H7 (cell line): ENCODE measurements around the gene ASAH2B. TPM values are rescaled to one million over a fixed set of nuclear protein-coding genes. Genes with fewer than 3 reads are reported as not detected.
"Not testable (repeated sequence)": the region's sequence is repeated elsewhere in the genome, so short reads cannot be mapped to it uniquely, and the experiment has no call there.

Source experiments
- DNase-seq: peaks from one replicate; pipeline ENCODE4 v3.0.0; 2012
- H3K27me3 ChIP-seq: 2 replicates; pipeline ENCODE4 v1.6.0; 2011; ENCODE audit warnings: mild to moderate bottlenecking, low read length; ENCODE audit not compliant: control insufficient read depth, insufficient read depth
- H3K36me3 ChIP-seq: replicated peaks from 2 replicates; pipeline ENCODE4 v1.5.1; 2011; ENCODE audit warnings: low read length; ENCODE audit not compliant: control insufficient read depth, insufficient read depth
- H3K4me3 ChIP-seq: 2 replicates; pipeline ENCODE4 v1.5.1; 2011; ENCODE audit warnings: low read depth, mild to moderate bottlenecking, control low read depth, low read length, moderate library complexity; ENCODE audit not compliant: insufficient read depth
- total RNA-seq: library from RNA; depleted of rRNA; stranded (reverse); fragments of >200 nt; shearing (Covaris generic); gene quantifications from 2 replicates; pipeline ENCODE4 v1.2.3, GENCODE V29; 2014; rRNA removed

ASAH2B gene
- total RNA-seq, 1 experiment from 2014 or later = 4.1 TPM

DNA sequence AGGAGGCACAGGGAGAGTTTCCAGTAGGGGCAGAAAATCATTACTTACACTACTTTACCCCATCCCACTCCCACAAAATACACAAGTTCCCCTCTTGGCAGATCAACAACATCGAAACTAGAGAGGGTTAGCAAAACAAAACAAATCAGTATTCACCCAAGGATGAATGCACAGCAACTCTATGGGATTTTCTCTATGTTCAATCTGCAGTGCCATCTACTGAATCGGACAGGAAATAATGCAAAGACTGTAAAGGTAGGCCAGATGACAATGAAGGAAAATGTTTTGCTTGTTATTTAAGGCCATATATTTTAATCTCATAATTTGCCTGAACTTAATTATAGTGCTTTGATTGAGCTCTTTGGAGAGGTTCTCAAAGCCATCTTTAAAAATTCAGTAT lies 35.1 kb downstream of the ASAH2B start:
- not testable (repeated sequence) for H3K36me3 ChIP-seq, H3K27me3 ChIP-seq, DNase-seq, H3K4me3 ChIP-seq

DNA sequence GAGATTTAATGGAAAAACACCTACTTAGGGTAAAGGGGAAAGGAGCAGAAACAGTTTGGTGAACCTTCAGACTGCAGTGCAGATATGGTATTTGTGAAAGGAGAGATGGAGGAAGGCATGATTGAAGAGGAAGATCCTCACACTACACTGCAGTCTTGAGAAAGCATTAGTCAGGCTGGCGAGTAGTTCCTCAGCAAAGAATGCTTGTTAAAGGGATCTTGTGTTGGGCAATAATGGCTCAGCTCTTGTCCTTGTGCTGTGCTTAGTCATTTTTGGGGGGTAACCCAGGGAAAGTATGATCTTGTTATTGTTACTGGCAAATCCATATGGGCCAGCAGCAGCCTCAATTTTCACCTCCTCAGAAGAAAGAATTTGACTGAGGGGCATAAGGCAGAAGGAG lies 40.3 kb downstream of the ASAH2B start:
- H3K36me3 ChIP-seq, H3K27me3 ChIP-seq, DNase-seq, H3K4me3 ChIP-seq: not testable (repeated sequence)

DNA sequence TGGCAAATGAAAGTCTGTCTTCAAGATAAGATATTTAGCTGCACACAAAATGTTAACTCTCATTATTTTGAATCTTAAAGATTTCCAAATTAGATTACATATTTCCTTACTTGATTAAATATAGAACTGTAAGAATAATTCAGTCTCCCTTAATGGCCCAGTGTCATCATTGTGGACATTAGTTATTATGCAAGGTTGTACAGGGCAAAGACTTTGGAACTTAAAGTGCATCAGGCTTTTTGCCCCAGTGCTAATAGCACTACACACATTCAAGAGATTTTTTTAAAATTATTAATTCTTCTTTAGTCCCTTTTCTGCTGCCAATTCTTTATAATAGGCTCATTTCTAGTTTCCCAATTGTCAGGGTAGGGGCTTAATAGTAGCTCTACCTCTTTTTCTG lies 42.3 kb downstream of the ASAH2B start:
- not testable (repeated sequence) for H3K4me3 ChIP-seq, DNase-seq, H3K36me3 ChIP-seq, H3K27me3 ChIP-seq

DNA sequence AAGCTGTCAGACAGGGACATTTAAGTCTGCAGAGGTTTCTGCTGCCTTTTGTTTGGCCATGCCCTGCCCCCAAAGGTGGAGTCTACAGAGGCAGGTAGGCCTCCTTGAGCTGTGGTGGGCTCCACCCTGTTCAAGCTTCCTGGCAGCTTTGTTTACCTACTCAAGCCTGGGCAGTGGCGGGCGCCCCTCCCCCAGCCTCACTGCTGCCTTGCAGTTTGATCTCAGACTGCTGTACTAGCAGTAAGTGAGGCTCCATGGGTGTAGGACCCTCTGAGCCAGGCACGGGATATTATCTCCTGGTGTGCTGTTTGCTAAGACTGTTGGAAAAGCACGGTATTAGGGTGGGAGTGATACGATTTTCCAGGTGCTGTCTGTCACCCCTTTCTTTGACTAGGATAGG lies 48.2 kb downstream of the ASAH2B start:
- not testable (repeated sequence) for DNase-seq, H3K27me3 ChIP-seq, H3K4me3 ChIP-seq, H3K36me3 ChIP-seq

DNA sequence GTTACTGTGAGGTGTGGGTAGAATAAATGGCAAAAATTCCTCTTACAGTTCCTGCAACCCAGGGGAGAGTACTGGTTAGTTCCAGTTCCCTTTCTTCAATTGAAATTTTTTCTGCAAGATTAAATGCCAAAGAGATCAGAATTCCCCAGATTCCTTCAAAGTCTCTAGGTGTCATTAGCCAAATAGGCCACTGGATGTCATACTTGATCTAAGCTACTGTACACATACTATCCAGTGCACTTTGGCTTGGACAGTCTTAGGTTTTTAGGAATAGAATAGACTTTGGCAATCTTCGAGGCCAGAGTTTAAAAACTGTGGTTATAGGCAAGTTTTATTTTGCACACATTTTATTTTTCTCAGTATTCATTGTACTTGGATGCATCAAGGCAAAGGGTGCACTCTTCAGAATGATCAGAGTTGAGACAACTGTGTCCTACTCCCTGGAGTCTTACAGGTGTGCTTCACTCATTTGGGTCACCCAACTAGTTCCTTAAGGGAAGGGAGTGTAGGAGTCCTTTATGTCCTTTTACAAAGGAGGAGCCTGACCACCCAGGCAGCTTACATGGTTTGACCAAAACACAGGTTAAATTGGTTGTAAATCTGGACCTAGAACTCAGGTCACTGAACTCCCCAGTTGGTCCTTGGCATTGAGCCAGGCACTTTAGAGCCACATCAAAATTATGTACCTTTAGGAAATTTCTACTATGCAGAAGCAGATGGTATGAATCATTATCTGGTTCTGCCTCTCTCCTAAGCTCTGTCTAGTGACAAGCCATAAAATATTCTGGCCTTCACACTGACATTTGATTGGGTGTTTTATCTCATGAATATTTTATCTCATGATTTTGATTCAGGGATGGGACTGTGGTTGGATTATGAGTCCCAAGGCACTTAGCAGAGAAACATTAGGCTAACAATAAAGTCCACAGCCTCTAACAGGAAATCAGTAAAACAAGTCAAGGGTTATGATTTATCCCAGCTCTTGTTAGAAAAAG lies 49.5 kb downstream of the ASAH2B start:
- no peaks in the 10 kb centered on the region for H3K36me3 ChIP-seq
- peak; percentile 32 for DNase-seq
- H3K27me3 ChIP-seq = no peaks in the 10 kb centered on the region
- H3K4me3 ChIP-seq = no peak overlapping the region

DNA sequence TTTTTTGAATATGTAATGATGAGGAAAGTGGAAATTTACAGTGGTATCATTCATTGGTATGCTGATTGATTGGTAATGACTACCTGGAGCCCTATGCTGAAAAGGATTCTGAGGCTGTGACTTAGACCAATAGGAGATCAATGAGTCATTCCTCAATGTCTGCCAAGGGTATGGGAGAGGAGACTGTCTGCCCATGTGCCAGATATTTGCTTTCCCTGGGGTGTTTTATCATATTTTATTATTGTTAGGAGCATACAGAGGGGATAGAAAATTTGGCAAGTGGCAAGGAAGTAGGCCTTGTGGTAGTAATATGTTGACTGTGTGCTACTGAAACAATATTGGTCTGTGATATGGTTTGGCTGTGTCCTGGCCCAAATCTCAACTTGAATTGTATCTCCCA lies 54.8 kb downstream of the ASAH2B start:
- H3K4me3 ChIP-seq = no peak overlapping the region

DNA sequence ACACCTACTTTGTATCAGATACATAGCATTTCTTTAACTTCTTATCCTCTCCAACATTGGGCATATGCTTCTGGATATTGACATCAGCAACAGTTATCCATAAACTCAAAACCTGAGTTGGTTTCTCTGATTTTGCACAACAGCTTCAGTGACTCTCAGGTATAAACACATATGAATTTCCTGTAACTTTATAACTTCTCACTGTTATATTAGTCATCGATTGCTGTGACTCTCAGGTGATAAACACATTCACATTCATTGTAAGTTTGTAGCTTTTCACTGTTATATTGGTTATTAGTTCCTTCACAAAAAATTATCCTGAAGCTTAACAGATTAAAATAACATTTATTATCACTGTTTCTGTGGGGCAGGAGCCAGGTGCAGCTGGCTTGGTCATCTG lies 57.0 kb downstream of the ASAH2B start:
- H3K4me3 ChIP-seq = no peak overlapping the region
- H3K36me3 ChIP-seq = no peaks in the 10 kb centered on the region
- H3K27me3 ChIP-seq = no peaks in the 10 kb centered on the region
- DNase-seq = no peak

More for the DNA sequence above, 54.8 kb downstream of the ASAH2B start:
- DNase-seq = no peak
- H3K27me3 ChIP-seq = no peaks in the 10 kb centered on the region
- no peaks in the 10 kb centered on the region for H3K36me3 ChIP-seq

DNA sequence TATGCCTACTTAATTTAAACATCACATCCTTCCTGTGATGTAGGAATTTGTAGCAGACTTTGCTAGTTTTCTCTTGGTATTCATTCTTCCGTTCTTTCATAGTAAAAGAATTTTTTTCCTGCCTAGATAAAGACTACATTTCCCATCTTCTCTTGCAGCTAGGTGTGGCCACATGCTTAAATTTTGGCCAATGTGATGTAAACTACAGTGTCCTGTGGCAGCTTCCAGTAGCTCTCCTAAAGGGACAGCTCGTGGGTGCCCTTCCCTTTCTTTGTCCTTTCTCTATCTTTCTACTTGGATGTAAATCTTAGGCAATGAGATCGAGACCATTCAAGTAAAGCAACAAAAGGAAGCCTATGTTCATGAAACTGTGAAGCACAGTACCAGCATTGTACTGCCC lies 58.6 kb downstream of the ASAH2B start:
- no peak for DNase-seq
- no peak overlapping the region for H3K4me3 ChIP-seq
- no peaks in the 10 kb centered on the region for H3K36me3 ChIP-seq
- no peaks in the 10 kb centered on the region for H3K27me3 ChIP-seq

DNA sequence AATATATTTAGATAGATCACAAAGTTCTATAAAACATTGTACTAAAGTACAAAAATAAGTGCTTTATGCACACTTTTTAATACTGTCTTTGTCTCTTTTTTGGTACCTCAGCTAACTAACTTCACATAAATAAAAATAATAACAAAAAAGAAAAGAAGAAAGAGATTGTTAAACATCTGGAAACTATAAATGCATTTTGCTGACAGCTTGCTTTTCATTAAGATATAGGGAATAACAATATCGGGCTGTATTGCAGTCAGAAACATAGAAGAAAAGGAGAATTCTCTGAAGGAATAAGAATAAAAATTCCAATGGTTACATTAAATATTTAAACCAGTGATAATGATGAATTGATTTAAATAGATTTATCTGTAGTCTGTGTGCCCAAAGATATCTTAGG lies 59.9 kb downstream of the ASAH2B start:
- Histone ChIP-seq H3K36me3 (no peaks in the 10 kb centered on the region), H3K4me3 (no peak overlapping the region), H3K27me3 (no peaks in the 10 kb centered on the region)
- DNase-seq = no peak

DNA sequence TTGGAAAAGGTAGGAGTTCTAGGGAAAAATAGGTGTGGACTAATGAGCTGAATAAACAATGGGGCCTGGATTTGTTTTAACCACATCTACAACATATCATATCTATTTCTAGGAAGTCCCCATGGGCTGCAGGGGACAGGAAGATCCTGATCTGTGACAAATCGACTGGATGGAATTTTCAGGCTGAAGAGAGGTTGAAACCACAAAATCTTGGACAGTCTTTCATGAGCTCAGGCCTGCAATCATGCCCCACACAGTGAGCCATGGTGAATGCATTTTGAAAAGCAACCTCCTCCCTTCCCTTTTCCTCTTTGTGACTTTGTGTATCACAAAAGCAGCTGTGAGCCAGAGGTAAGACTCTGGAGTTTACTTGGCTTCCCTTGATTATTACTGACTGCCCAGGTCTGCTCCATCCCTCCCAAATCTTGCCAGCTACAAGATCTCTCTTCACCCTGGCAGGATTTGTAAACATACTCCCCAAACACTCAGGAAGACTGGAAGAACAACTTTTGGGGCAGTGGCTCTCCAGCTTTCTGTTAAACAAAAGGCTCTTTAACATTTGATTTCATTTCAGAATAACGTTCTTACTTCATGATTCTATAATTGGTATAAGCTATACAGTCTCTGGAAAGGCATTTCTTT lies 66.4 kb downstream of the ASAH2B start:
- DNase-seq = no peak
- Histone ChIP-seq H3K36me3 (no peaks in the 10 kb centered on the region), H3K27me3 (no peaks in the 10 kb centered on the region), H3K4me3 (no peak overlapping the region)

DNA sequence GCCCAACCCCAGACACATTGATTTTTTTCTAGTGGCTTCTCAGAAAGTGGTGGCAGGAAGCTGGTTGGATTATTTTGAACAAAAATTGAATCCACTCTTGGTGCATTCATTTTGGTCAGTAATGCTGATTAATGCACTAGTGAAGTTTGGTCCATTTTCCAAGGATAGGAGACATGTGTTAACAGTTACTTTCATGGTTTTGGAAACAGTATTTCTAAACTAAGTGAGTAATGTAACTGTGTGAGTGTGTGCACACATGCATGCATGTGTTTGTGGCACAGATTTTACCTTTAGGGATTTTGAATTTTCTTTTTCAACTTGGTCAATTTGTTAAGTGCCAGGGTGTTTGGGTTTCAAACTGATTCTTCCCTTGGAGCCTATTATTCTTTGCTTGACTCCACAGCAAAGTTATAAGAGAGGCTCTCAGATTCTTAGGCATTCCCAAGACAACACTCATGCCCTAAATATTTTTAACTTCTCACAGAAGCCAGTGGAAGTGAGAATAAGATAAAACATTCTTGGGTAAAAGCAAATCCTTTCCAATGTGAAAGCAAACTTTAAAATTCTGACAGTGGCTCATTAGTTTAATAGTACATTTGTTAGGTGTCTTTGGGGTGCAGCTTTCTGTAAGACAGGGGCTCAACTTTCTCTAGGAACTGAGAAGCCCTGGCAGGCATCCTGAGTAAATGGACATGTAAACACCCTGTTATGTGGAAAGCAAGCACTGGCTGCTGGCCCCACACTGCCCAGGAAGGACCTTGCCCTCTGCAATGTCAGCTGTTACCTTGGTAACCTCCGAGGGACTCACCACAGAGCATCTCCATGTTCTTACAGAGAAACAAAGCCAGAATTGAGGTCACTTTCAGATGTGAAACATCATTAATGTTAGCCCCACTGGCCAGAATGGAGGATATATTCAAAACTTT lies 68.4 kb downstream of the ASAH2B start:
- no peak for DNase-seq
- Histone ChIP-seq H3K4me3 (no peak overlapping the region), H3K27me3 (no peaks in the 10 kb centered on the region), H3K36me3 (no peaks in the 10 kb centered on the region)

Other genes starting within 250 kb of the ASAH2B start
- 19.4 and 20.1 TPM in 2 replicates for gene SGMS1, start 116.0 kb upstream of the ASAH2B start, total RNA-seq
- gene A1CF, start 145.7 kb downstream of the ASAH2B start, total RNA-seq = not detected in 2 replicates